Karpas-422 (cell line): ENCODE results near the gene GZMM. TPM values are rescaled to one million over a fixed set of nuclear protein-coding genes. Genes with fewer than 3 reads are reported as not detected.

Experiments used
- DNase-seq: peaks from one replicate; pipeline ENCODE4 v3.0.0-alpha.2; 2015
- H2AFZ ChIP-seq: fragments of 200-600 bp; sonication (generic); 2 replicates; pipeline ENCODE4 v1.6.1; 2014; ENCODE audit warnings: antibody characterized with exemption, low read length, mixed read lengths
- H3K27ac ChIP-seq: fragments of 200-600 bp; sonication (generic); 2 replicates; pipeline ENCODE4 v1.5.1; 2014; ENCODE audit warnings: mild to moderate bottlenecking, low read length, moderate library complexity
- H3K27me3 ChIP-seq: fragments of 200-600 bp; sonication (generic); 2 replicates; pipeline ENCODE4 v1.6.1; 2014; ENCODE audit warnings: low read length, mixed read lengths
- H3K36me3 ChIP-seq: fragments of 200-600 bp; sonication (generic); 2 replicates; pipeline ENCODE4 v1.6.1; 2014; ENCODE audit warnings: low read length, mixed read lengths; ENCODE audit not compliant: insufficient read depth
- H3K4me1 ChIP-seq: fragments of 200-600 bp; sonication (generic); 2 replicates; pipeline ENCODE4 v1.6.1; 2014; ENCODE audit warnings: mild to moderate bottlenecking, low read length, mixed read lengths
- H3K4me2 ChIP-seq: fragments of 200-600 bp; sonication (generic); 2 replicates; pipeline ENCODE4 v1.6.1; 2014; ENCODE audit warnings: low read length, low read depth, mild to moderate bottlenecking; ENCODE audit not compliant: poor library complexity, severe bottlenecking
- H3K4me3 ChIP-seq: fragments of 200-600 bp; sonication (generic); 2 replicates; pipeline ENCODE4 v1.5.1; 2014; ENCODE audit warnings: mild to moderate bottlenecking, antibody characterized with exemption, low read length, mixed read lengths
- H3K79me2 ChIP-seq: fragments of 200-600 bp; sonication (generic); 2 replicates; pipeline ENCODE4 v1.6.1; 2014; ENCODE audit warnings: mild to moderate bottlenecking, low read length, mixed read lengths
- H3K9ac ChIP-seq: fragments of 200-600 bp; sonication (generic); 2 replicates; pipeline ENCODE4 v1.6.0; 2014; ENCODE audit warnings: low read length
- H3K9me2 ChIP-seq: fragments of 200-600 bp; sonication (generic), shearing (Covaris generic); replicated peaks from 2 replicates; pipeline ENCODE4 v1.6.0; 2014; ENCODE audit warnings: mild to moderate bottlenecking, low read length, moderate library complexity; ENCODE audit not compliant: insufficient read depth
- H3K9me3 ChIP-seq: fragments of 300-700, 200-600 bp; sonication (generic); 2 replicates; pipeline ENCODE4 v1.6.1; 2014; ENCODE audit warnings: low read length, mixed read lengths
- H4K20me1 ChIP-seq: fragments of 200-600 bp; sonication (generic); 2 replicates; pipeline ENCODE4 v1.6.1; 2014; ENCODE audit warnings: mild to moderate bottlenecking, antibody characterized with exemption, low read length, low read depth; ENCODE audit not compliant: insufficient read depth
- total RNA-seq: library from RNA; depleted of rRNA; stranded (reverse); fragments of >200 nt; shearing (Covaris generic); gene quantifications from 2 replicates; pipeline ENCODE4 v1.2.3, GENCODE V29; 2014; ENCODE audit warnings: low replicate concordance

GZMM gene
- total RNA-seq, 1 experiment from 2014 or later = not detected

DNA sequence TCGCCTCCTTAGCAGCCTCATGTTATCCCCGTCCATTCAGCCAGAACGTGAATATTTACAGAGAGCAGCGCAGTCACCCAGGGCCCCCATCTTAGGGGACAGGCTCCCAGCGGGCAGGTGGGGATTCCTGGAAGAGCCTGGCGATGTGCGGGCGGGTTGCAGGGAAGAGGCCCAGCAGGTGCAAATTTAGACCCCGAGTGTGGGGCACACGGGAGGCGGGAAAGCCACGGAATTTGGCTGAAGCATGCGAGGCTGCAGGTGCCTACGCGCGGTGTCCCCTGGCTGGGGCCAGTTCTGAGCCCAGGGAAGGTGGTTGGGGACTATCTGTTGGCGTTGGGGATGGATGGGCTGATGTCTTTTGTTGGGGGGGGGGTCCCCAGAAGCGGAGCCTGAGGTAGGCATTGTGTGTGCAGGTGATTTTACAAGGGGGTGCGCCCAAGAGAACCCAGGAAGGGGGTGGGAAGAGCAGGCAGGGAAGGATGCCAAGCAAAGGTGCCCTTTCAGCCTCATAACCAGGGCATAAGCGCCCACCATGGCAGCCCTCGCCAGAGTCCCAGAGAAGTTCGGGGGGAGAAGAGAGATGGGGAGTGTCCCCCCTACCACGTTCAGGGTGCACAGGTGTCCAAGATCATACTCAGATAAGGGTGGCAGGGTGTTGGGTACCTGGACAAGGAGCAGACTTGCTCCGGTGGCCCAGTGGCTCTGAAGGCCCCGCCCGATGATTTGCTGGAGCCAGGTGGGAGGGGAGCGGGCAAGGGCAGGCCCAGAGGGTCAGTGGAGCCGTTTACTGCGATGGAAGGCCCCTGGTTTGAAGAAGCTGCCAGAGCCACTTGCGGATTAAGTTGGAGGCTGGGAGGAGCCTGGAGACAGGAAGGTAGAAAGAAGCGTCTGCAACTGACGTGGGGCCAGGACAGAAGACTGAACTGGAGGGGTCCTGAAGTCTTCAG is 35.4 kb upstream of the GZMM start:
- no peaks in the 10 kb centered on the region for H3K27me3 ChIP-seq
- H4K20me1 ChIP-seq = no peaks in the 10 kb centered on the region
- peak overlapping the region; percentile 91 for H3K4me2 ChIP-seq
- no peak overlapping the region for H3K27ac ChIP-seq
- H3K4me3 ChIP-seq = peak overlapping the region; percentile 97
- H3K36me3 ChIP-seq = peaks cover 4% of the 10 kb centered on the region
- H2AFZ ChIP-seq = no peak overlapping the region
- H3K9ac ChIP-seq = peak overlapping the region; percentile 91
- no peaks in the 10 kb centered on the region for H3K9me2 ChIP-seq
- no peak for DNase-seq
- H3K79me2 ChIP-seq = peaks cover 17% of the 10 kb centered on the region
- peaks cover 24% of the 10 kb centered on the region for H3K4me1 ChIP-seq
- no peaks in the 10 kb centered on the region for H3K9me3 ChIP-seq

- peaks cover 17% of the 10 kb centered on the region for H3K79me2 ChIP-seq
- DNase-seq = peak; percentile 96
- H3K27me3 ChIP-seq = no peaks in the 10 kb centered on the region
- H3K9me3 ChIP-seq = no peaks in the 10 kb centered on the region
- no peak overlapping the region for H2AFZ ChIP-seq
- H3K9me2 ChIP-seq = no peaks in the 10 kb centered on the region
- H4K20me1 ChIP-seq = no peaks in the 10 kb centered on the region
- peaks cover 24% of the 10 kb centered on the region for H3K4me1 ChIP-seq
- peak overlapping the region; percentile 5; the same call in 1 of the 2 replicates for H3K9ac ChIP-seq
- H3K27ac ChIP-seq = no peak overlapping the region
- H3K4me2 ChIP-seq = no peak overlapping the region
- H3K4me3 ChIP-seq = no peak overlapping the region
- peaks cover 9% of the 10 kb centered on the region for H3K36me3 ChIP-seq
Observed at GRCh38 chr19:510606-511100, 33.2 kb upstream of the GZMM start.

DNA sequence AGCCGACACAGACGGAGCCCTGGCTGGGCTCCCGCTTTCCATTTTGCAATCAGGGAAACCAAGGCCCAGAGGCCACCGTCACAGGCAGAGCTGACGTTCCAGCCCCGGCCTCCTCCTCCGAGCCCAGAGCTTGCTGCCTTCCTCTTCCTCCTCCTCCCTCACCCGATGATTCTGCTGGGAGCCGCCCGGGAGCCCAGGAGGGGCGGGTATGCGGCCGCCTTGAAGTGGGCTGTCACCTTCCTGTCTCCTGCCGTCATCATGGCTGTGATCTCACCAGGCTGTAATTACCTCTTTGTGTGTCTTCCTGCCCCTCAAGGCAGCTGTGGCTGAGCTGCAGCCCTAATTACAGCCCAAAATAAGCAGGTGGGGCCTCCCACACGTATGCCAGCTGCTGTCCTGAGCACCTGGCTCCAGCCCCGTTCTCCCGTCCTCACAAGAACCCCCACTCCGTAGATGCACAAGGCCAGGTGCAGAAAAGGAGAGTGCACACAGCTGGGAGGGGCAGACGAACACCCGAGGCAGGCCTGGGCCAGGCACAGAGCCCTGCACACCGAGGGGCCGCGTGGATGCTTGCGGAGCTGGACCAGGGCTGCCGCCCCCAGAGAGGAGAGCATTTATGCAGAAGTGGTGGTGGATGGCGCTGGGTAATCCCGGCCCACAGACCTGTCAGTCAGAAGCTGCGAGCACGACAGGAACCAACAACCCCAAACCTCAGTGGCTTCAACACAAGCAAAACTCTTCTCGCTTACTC is 32.6 kb upstream of the GZMM start:
- Histone ChIP-seq H3K79me2 (peaks cover 17% of the 10 kb centered on the region), H3K4me1 (peaks cover 21% of the 10 kb centered on the region), H3K9me2 (no peaks in the 10 kb centered on the region), H3K4me3 (no peak overlapping the region), H2AFZ (no peak overlapping the region), H3K9ac (peak overlapping the region; percentile 5; the same call in 1 of the 2 replicates), H4K20me1 (no peaks in the 10 kb centered on the region), H3K9me3 (no peaks in the 10 kb centered on the region), H3K27me3 (no peaks in the 10 kb centered on the region), H3K36me3 (peaks cover 9% of the 10 kb centered on the region), H3K27ac (no peak overlapping the region), H3K4me2 (no peak overlapping the region)
- DNase-seq = peak; percentile 49

GRCh38 chr19:512547-513365 is 31.1 kb upstream of the GZMM start:
- Histone ChIP-seq H3K27me3 (no peaks in the 10 kb centered on the region), H3K4me2 (no peak overlapping the region), H4K20me1 (no peaks in the 10 kb centered on the region), H3K9me2 (no peaks in the 10 kb centered on the region), H3K4me1 (peaks cover 18% of the 10 kb centered on the region), H3K9me3 (no peaks in the 10 kb centered on the region), H3K9ac (no peak overlapping the region), H3K79me2 (peaks cover 17% of the 10 kb centered on the region), H3K36me3 (peaks cover 9% of the 10 kb centered on the region), H2AFZ (no peak overlapping the region), H3K27ac (no peak overlapping the region), H3K4me3 (no peak overlapping the region)
- DNase-seq = no peak

- H3K9me3 ChIP-seq = no peaks in the 10 kb centered on the region
- H3K27me3 ChIP-seq = no peaks in the 10 kb centered on the region
- H4K20me1 ChIP-seq = no peaks in the 10 kb centered on the region
- H2AFZ ChIP-seq = no peak overlapping the region
- H3K4me3 ChIP-seq = no peak overlapping the region
- peaks cover 14% of the 10 kb centered on the region for H3K4me1 ChIP-seq
- H3K36me3 ChIP-seq = peaks cover 9% of the 10 kb centered on the region
- H3K9me2 ChIP-seq = no peaks in the 10 kb centered on the region
- peaks cover 9% of the 10 kb centered on the region for H3K79me2 ChIP-seq
- no peak for DNase-seq
- no peak overlapping the region for H3K4me2 ChIP-seq
- no peak overlapping the region for H3K27ac ChIP-seq
- H3K9ac ChIP-seq = no peak overlapping the region
Observed at GRCh38 chr19:513368-514165, 30.3 kb upstream of the GZMM start.

GRCh38 chr19:514166-514663 is 29.6 kb upstream of the GZMM start:
- Histone ChIP-seq H3K9me3 (no peaks in the 10 kb centered on the region), H3K9ac (no peak overlapping the region), H3K4me2 (no peak overlapping the region), H3K27me3 (no peaks in the 10 kb centered on the region), H3K4me1 (peaks cover 9% of the 10 kb centered on the region), H3K9me2 (no peaks in the 10 kb centered on the region), H4K20me1 (no peaks in the 10 kb centered on the region), H3K27ac (no peak overlapping the region), H2AFZ (no peak overlapping the region), H3K4me3 (no peak overlapping the region), H3K79me2 (peaks cover 3% of the 10 kb centered on the region), H3K36me3 (peaks cover 9% of the 10 kb centered on the region)
- no peak for DNase-seq
